Spleen (tissue), 7 donors: Measurements from ENCODE around the gene OR11H12.
"Not testable (repeated sequence)": the region's sequence is repeated elsewhere in the genome, so short reads cannot be mapped to it uniquely, and the experiment has no call there.

ENCODE experiments used
- POLR2A ChIP-seq, 3 donors: fragments of 450-650 bp; IDR thresholded peaks; one replicate each; pipeline ENCODE4 v1.5.1; 2017; ENCODE audit warnings: antibody characterized with exemption in 3 of 3, mild to moderate bottlenecking in 1 of 3
- POLR2AphosphoS5 ChIP-seq, 3 donors: sonication (generic); formaldehyde crosslinking; IDR thresholded peaks; one replicate each; pipeline ENCODE4 v1.5.1; 2017; ENCODE audit warnings: antibody characterized with exemption in 3 of 3
- TF ChIP-seq, protein P1 (sequence below), 11 experiments: fragments of 200-600 bp in 7 of 11; fragments of 450-650 bp in 4 of 11; sonication (generic) in 4 of 11; IDR thresholded peaks in 8 of 11; conservative IDR thresholded peaks in 3 of 11; 1 replicate in 7 of 11; 2 replicates in 4 of 11; pipeline versions ENCODE4 v1.4.0 to v1.8.0; 2016 to 2021; ENCODE audit warnings: antibody characterized with exemption in 11 of 11, inconsistent platforms in 4 of 11, mild to moderate bottlenecking in 1 of 11
- donor health status: DM: no; HTN: no; CAD: no; lungs with moderate emphysema.
- donor health status: DM: no; HTN: no; CAD: no.
- donor health status: DM: no; HTN: no; CAD: no.

DNA sequence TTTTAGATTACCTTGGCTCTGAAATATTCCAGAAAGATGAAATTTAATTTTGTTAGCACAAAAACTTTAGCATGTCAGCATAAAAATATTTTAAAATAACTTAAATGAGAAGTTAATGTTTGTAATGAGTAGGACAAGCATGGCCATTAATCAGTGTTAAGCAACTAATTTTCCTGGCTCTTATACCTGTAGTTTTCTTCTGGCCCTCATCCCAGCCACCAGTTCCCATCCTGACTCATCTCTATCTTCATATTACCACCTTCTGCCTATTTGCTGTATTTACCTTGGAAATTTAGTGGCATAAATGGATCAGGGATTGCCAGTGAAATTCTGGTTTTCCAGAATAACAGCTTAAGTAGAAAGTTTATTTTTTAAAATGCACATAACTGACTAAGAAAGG is 37.1 kb downstream of the OR11H12 start:
- TF ChIP-seq POLR2A, POLR2AphosphoS5 (IDR thresholded peaks at IDR 0.05): not testable (repeated sequence)
- TF ChIP-seq, protein P1, sequence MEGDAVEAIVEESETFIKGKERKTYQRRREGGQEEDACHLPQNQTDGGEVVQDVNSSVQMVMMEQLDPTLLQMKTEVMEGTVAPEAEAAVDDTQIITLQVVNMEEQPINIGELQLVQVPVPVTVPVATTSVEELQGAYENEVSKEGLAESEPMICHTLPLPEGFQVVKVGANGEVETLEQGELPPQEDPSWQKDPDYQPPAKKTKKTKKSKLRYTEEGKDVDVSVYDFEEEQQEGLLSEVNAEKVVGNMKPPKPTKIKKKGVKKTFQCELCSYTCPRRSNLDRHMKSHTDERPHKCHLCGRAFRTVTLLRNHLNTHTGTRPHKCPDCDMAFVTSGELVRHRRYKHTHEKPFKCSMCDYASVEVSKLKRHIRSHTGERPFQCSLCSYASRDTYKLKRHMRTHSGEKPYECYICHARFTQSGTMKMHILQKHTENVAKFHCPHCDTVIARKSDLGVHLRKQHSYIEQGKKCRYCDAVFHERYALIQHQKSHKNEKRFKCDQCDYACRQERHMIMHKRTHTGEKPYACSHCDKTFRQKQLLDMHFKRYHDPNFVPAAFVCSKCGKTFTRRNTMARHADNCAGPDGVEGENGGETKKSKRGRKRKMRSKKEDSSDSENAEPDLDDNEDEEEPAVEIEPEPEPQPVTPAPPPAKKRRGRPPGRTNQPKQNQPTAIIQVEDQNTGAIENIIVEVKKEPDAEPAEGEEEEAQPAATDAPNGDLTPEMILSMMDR (IDR thresholded peaks at IDR 0.05 in 8 of 11, conservative IDR thresholded peaks at IDR 0.05 in 3 of 11): not testable (repeated sequence)
